Coronary artery (tissue), 2 donors: ENCODE measurements around the gene HPN.

Experiments used
- DNase-seq: peaks from one replicate; pipeline ENCODE4 v3.0.0-alpha.2; 2017; ENCODE audit warnings: low spot score
- H3K27ac ChIP-seq, 2 donors: fragments of 200-600 bp; sonication (generic); one replicate each; pipeline ENCODE4 v1.5.1; 2016 to 2019
- H3K4me3 ChIP-seq: fragments of 200-600 bp; sonication (generic); 2 replicates; pipeline ENCODE4 v1.5.1; 2016; ENCODE audit warnings: mild to moderate bottlenecking, moderate library complexity
- CTCF ChIP-seq: fragments of 200-600 bp; sonication (generic); IDR thresholded peaks from one replicate; pipeline ENCODE4 v1.5.1; 2019; ENCODE audit warnings: antibody characterized with exemption

HPN gene

DNA sequence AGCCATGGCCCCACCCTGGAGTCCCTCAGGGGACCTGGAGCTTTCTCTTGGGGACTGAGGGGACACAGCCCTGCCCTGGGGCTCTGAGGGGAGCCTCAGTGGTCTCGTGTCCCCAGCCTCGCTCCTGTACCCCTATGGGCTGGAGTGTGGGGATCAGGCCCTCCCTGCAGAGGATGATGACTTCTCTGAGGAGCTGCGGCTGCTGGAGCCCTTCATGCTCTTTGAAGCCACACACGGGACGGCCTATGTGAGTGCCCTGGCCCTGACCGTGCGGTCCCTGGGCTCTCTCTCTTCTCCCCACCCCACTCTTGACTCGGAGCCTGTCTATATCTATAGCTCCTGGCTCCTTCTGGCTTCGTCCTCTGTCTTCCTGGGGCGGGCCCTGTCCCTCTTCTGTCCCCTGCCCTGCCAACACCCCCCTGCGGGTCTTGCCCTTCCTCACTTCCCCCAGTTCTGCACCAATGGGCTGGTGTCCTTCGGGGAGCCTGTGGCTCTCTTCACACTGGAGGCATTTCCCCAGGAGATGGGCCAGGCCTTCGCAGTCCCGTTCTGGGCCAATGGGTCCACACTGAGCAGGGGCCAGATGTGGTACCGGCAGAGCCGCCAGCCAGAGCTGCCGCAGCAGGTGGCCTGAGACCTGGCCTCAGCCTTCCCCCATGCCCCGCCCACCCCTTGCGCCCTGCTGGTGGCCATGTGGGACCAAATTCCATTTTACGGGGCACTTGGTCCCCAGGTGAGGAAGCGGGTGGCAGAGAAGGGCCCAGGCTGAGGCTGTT lies 33.1 kb downstream of the HPN start:
- DNase-seq: no peak
- H3K27ac ChIP-seq: no peak overlapping the region
- no peak for TF ChIP-seq CTCF
- no peak overlapping the region for H3K4me3 ChIP-seq

DNA sequence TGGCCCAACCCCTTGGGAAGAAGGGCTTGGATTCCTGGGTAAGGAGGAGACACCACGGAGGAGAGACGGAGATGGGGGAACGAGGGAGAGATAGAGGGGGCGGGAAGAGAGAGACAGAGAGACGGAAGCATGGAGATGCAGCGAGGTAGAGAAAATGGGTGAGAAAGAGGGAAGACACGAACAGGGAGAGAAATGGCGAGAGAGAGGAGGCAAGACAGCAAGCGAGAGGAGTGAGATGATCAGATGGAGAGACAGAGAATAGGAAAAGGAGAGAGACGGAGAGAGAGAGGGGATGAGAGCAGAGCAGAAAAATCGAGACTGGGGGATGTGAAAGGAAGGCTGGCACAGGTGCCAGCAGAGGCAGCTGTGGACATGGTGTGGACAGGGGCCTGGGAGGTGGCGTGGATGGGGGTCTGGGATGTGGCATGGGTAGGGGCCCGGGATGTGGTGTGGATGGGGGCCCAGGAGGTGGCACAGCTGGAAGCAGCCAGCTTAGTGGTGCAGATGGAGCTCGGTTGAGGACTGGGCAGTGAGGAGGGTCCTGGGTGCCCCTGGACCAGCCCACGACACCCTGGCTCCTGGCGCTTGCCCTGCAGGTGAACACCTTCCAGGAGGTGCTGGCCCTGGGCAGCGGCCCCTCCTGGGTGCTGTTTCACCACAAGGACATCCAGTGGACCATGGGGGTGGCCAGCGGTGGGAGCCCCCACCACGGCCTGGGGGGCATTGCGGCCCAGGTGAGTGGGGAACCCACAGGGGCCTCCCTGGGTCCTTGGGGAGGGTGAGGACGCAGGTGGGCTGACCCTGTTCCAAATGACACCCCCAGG lies 33.9 kb downstream of the HPN start:
- DNase-seq: no peak
- no peak overlapping the region for H3K27ac ChIP-seq
- H3K4me3 ChIP-seq: no peak overlapping the region
- no peak for TF ChIP-seq CTCF

DNA sequence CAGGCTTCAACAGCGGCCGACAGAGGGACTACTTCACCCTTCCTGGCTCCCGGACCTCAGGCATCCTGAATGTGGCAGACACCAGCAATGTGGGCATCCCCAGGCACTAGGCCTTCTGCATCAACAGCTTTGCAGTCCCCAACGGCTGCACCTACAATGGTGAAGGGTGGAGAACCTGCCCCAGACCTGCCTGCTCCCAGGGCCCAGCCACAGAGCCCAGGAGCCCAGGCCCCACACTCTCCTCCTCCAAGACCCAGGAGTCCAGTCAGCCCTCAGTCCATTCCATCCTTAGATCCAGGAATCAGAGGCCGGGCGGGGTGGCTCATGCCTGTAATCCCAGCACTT lies 34.5 kb downstream of the HPN start:
- Histone ChIP-seq H3K4me3 (no peak overlapping the region), H3K27ac (no peak overlapping the region)
- no peak for DNase-seq
- no peak for TF ChIP-seq CTCF

- Histone ChIP-seq H3K4me3 (no peak overlapping the region), H3K27ac (no peak overlapping the region)
- DNase-seq: no peak
- no peak for TF ChIP-seq CTCF
Measured at GRCh38 chr19:35076657-35077056, 35.1 kb downstream of the HPN start.

- TF ChIP-seq CTCF: no peak
- no peak for DNase-seq
- Histone ChIP-seq H3K27ac (no peak overlapping the region), H3K4me3 (no peak overlapping the region)
Measured at GRCh38 chr19:35077411-35078223, 36.1 kb downstream of the HPN start.

DNA sequence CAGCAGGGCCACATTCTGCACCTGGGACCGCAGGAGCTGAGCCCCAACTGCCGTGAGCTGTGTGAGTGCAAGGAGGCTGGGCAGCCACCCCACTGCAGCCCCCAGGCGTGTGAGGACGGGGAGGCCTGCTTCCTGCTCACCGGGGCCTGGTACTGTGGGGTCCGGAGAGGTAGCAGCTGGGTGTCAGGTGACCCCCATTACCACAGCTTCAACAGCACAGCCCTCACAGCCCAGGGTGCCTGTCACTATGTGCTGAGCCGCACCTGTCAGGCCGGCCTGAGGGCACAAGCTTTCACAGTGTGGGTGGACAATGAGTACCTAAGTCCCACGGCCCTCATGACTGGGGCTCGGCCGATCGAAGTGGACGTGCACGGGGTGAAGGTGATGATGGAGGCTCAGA lies 38.3 kb downstream of the HPN start:
- Histone ChIP-seq H3K4me3 (no peak overlapping the region), H3K27ac (no peak overlapping the region)
- no peak for TF ChIP-seq CTCF
- no peak for DNase-seq
